HG02885 (cell line): Measurements from ENCODE around the gene APOA4.
"Not testable (repeated sequence)": the region's sequence is repeated elsewhere in the genome, so short reads cannot be mapped to it uniquely, and the experiment has no call there.

Experiments
- ATAC-seq: cut with Tn5 transposase; IDR thresholded peaks from one replicate; pipeline ENCODE4 v1.9.1; 2021; ENCODE audit warnings: mild to moderate bottlenecking; ENCODE audit not compliant: unreplicated experiment, poor library complexity

Gene APOA4

DNA sequence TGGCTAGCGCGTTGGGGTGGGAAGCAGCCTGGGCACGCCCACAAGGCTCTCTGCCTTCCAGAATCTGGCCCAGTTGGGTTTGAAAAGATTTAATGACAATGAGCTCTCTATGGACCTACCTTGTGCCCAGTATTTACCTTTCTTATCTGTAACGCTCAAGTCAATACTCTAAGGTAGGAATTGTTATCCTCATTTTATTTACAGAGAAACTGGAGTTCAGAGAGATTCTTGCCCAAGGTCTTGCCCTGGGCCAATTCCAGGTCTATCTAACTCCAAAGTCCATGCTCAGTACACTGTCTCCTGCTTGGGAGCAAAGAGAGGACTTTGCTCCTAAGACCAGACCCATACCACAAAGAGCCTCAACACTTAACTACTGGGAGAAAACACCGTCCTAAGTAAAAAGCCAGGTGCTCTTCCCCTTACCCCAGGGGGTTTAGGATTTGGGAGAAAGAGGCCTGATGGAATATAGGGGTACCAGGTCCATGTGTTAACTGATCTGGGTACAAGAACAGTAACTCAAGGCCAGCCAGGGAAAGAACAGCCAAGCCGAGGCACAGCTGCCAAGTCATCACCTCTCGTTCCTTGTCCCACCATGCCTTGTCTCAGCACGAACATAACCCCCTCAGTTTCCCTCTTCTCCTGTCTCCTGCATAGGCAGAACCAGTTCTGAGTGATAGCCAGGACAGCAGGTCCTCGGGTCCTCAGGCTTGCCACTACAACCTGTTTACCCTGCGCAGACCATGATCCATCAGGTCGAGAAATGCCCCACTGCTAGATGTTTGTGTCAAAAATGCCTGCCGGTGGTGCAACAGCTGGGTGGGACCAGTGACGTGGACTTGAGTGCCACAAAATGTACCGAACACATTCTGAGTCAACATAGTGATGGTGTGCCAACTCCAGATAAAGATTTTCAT is 14.6 kb downstream of the APOA4 start:
- ATAC-seq, result no peak

DNA sequence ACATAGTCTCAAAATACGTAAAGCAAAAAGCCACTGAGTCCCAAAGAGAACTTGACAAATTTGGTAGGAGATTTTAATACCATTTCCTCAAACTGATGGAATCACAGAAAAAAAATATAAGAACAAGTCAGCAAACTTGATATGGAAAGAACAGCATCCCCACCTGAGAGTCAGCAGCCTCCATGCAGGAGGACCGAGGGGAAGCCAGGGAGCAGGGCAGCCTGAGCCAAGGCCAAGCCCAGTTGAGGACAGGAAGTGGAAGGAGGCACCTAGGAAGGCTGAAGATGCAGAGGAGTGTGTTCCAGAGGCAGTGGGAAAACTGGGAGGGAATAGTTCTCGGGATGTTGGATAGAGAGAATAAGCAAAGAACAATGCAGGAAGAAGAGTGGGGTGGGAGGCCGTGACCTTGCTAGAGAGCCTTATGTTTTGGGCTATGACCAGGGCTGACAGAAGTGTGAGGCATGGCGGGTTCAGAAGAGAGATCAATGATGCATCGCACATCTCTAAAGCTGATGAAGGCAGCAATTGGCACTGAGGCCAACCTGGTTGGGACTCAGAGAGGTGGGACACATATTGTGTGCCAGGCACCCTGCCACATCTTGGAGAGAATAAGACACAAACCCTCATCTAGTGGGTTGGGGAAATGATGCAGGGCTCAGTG is 15.4 kb downstream of the APOA4 start:
- ATAC-seq, result no peak

DNA sequence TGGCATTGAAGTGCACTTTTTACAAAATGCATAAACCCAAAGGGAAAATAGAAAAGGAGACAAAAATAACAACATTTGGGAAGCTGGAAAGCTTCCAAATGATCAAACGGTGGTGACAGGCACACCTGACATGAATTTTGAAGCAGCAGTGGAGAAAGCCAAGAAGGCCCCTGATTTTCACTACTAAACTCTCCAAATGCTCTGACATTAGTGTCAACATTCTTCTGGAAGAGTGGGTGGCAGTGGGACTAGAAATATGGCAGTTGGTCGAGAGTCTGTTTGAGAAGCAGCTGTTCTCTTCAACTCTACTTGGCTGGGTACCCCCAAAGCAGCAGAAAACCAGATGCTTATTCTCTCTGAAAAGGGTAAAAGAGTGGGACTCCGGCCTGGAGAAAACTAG is 19.1 kb downstream of the APOA4 start:
- no peak for ATAC-seq

DNA sequence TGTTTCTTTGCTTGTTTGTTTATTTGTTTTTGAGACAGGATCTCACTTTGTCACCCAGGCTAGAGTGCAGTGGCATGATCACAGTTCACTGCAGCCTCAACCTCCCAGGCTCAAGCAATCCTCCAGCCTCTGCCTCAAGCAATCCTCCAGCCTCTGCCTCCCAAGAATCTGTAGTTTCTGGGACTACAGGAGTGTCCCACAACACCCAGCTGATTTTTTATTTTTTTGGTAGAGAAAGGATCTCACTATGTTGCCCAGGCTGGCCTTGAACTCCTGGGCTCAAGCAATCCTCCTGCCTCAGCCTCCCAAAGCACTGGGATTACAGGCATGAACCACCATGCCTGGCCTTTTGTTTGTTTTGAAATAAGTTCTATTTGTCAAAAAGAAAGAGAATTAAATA is 21.4 kb downstream of the APOA4 start:
- not testable (repeated sequence) for ATAC-seq

DNA sequence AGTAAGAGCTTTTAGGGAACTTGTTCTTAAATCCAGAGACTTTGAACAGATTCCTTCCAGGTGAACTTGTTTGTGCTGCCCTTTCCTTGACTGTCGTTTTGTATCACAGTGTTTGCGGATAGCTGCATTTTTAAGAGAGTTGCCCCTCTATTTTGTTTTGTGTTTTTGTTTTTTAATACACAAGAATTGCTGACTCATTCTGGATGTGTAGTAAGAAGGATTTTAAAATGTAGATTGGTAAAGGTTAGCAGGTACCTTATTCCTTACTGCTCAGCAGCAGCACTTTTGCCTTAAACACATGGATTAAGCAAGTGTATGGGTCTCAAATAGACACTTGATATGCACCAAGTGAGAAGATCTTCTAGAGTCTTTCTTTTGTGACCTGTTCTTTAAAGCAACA is 22.5 kb downstream of the APOA4 start:
- ATAC-seq, result no peak

DNA sequence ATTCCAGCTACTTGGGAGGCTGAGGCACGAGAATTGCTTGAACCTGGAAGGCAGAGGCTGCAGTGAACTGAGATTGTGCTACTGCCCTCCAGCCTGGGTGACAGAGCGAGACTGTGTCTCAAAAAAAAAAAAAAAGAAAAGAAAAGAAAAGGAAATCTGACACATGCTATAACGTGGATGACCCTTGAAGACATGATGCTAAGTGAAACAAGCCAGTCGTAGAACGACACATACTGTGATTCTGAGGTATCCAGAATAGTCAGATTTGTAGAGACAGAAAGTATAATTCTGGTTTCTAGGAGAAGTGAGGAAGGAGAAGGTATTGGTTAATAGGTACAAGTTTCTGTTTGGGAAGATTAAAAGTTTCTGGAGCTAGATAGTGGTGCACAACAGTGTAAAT is 24.7 kb downstream of the APOA4 start:
- no peak for ATAC-seq

DNA sequence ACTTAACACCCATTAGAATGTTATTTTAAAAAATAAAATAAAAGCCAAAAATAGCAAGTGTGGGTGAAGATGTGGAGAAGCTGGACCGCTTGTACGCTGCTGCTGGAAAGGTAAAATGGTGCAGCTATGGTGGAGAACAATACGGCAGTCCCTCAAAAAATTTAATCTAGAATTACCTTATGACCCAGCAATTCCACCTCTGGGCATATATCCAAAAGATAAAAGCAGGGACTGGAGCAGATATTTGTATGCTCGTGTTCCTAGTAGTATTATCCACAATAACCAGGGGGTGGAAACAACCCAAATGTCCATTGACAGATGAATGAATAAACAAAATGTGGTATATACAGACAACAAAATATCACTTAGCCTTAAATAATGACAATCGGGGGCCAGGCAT is 25.3 kb downstream of the APOA4 start:
- ATAC-seq, result no peak

DNA sequence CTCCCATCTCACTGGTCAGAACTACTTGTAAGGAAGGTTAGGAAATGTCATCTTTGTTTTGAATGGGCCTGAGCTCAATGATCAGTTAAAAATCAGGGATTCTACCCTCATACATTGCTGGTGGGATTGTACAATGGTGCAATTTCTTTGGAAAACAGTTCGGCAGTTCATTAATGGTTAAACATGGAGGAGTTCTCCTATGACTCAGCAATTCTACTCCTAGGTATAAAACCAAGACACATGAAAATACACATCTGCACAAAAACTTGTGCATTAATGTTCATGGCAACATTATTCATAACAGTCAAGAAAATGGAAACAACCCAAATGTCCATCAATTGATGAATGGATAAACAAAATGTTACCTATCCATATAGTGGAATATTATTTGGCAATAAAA is 26.6 kb downstream of the APOA4 start:
- ATAC-seq, result no peak

DNA sequence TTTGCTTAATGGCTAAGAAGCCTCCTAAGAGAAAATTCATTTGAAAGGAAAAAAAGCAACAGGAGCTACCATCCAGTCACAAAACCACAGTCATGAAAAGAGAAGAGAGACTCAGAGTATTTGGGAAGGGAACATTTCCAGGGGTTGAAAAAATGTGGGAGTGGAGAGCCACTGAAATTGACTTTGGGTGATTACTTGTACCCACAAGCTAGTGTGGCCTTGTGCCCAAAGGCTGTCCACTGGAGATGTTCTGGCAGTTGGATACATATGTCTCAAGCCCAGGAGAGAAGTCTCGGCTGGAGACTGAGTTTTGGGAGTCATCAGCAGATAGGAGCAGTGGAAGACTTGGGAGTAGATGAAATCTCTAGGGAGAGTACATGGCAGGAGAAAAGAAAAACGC is 28.3 kb downstream of the APOA4 start:
- ATAC-seq, result no peak

DNA sequence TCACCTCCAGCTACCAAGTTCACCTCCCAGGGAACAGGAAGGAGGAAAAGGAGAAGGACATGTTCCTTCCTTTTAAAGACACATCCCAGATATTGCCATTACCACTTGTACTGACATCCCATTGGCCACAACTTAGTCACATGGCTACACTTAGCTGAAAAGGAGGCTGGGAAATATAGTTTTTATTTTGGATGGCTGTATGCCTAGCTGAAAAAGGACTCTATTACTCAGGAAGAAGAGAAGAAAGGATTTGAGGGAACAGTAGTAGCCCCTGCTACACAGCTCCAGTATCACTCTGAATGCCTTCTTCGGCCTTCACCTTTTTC is 29.4 kb downstream of the APOA4 start:
- ATAC-seq, result no peak

DNA sequence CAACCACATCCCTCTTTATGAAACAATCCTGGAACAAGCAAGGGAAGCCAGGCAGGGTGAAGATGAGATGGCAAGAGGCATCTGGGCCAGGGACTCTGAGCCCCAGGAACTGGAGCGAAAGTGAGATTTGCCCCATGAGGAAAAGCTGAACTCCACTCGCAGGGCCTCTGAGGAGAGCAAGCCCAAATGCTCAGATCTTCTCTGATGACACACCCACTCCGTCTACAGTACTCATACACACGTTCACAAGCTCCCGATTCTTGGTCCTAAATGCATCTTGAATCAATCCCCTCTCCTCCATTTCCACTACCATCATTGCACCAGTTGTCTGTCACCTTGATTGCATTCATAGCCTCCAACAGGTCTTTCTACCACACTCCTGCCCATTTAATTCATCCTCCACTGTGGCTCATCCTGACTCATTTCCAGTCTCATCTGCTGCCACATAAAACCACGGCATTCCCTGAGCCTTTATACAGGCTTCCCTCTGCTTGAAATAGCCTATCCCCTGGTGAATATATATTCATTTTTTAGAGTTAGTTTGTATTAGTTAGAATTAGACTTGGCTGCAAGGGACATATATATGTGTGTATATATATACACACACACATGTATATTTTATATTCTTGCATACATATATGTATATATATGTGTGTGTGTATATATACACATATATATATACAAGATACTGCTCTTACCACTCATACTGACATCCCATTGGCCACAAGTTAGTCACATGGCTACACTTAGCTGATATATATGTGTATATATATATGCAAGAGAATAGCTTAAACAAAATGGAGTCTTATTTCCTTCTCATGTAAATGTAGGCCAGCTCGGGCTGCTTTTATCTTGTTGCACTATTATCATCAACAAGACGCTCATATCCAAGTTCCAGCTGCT is 30.0 kb downstream of the APOA4 start:
- no peak for ATAC-seq

DNA sequence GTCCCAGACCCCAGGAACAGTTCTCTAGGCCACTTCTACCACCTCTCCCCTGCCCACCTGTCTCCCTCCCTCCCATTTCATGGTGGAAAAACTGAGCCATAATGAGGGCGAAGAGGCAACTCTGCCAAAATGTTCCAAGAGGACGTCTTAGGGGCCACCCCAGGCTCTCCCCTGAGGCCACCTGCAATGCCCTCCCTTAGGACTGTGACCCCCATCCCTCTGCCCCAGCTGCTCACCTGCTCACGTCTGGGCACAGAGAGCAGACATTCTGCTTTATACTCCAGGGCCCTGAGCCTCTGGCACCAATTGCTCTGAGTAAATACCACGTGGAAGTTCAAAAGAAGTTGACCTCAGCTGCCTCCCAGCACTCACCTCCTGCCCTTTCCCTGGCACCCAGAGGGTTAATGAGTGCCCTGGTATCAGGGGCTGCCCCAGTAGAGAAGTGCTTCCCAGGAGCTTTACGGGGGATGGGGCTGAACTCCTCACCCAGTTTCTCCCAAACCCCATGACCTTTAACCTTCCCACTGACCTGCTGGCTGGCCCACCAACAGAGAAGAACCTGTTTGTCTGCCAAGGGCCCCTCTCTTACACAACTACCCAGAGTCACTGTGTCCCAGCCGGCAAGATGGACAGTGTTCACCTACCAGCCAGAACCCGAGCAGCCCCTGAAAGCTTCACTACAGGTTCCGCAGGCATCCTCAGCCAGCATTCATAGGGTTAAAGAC is 30.8 kb downstream of the APOA4 start:
- no peak for ATAC-seq

DNA sequence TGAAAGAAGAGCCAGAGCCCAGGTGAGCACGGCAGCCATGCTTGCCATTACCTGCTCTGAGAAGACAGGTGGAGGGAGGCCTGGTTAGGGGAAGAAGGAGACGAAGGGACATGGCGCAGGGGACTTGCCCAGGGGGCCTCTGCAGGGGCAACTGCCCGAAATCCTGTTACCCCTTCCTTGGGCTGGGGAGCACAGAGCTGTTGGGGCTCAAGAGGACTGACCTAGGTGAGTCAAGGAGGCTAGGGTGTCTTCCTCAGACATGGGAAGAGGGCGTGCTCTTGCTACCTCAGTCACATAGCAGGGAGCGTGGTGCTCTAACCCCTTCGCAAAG is 31.3 kb downstream of the APOA4 start, which contains the start of gene APOA5:
APOA5 (minus strand) TSS at position 67 of the 331 bp plus-strand sequence; CDS start at position 48, 19 bp downstream.
- no peak for ATAC-seq

DNA sequence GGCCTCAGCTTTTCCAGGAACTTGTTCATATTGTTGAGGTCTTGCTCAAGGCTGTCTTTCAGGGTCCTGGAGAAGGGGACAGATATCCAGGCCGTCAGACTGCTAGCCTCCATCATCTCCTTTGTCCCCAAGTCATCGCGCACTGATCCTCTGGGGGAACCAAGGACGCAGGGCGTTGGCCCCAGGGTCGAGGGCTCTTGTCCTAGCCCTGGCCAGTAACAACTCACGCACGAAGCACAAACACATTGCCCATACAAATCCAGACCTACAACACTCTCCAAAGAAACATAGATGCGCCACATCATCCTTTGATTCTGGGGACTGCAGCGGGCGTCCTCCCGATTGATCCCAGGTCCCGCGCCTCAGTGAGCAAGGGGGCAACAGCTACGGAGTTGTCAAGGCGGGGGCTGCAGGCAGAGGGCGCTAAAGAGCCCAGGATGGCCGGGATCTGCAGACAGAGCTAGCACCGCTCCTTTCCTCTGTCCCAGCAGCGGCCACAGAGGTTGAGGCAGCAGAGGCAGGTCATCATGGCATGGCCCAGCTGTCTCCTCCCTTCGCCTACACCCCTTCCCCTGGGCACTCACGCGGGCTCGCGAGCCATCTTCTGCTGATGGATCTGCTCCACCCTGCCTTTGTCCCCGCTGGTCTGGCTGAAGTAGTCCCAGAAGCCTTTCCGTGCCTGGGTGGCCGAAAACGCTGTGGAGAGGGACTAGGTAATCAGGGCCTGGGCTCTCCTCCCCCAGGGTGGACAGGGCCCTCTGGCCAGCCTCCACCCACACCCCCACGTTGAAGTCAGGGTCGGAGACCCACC is 31.9 kb downstream of the APOA4 start:
- ATAC-seq, result peak; percentile 34

DNA sequence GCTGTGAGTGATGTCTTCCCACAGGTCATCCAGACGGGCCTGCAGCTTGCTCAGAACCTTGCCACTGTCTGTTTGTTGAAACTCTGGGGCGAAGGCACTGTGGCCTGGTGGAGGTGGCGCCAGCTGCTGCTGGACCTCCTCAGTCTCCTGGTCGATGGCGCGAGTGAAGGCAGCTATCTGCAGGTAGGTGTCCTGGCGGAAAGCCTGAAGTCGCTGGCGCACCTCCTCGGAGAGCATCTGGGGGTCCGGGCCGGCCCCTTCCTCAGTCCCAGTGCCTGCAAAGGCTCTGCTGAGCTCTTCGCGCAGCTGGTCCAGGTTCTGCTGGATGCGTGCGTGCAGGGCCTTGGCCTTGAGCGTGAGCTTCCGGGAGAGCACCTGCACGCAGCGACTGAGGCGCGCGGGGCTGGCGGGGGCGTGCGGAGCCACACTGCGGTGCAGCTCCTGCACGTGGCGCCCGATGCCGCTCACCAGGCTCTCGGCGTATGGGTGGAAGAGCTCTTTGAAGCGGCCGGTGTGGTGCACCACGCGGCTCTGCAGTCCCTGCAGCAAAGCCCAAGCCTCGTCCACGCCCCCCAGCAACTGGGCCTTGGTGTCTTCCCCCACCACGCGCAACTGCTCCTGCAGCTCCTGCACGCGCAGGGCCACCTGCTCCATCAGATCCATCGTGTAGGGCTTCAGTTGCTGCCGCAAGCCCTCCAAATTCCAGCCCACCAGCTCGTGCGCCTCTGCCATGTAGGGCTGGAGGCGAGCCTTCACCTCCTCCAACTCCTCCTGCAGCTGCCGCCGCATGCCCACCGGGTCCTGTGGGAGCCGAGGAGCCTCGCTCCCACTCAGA is 32.7 kb downstream of the APOA4 start:
- no peak for ATAC-seq

DNA sequence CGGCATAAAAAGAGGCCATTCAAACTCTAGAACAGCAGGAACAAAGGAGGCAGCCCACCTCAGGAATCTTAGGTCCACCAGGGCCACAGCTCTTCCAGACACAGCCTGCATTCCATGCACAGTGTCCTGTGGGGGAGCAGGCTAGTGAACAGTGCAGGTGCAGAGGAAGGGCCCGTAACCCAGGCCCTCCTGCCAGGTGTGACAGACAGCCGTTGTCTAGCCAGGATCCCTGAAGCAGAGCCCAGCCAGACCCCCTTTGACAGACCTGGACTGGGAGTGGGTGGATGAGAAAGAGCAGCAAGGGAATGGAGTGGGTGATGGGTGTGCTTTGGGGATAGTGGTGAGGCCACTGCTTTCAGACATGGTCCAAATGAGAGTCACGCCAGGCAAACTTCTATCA is 34.1 kb downstream of the APOA4 start:
- no peak for ATAC-seq

DNA sequence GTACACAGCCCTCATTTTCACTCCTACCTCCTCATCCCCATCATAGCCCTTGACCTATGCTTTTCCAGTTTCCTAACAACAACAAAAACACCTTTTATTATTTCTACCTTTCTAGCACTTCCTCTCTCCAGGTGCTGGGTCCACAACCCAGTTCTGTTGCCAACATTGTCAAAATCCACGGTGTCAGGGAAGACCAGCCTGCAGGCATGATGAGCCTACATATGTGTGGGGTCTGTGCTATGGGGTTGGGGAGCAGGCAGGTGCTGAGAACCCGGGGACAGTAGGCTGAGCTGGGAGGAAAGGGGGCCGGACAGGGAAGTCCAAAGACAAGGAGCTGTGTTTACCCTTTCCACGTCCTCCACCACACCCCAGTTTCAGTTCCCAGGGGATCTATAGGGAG is 34.6 kb downstream of the APOA4 start:
- ATAC-seq, result no peak

DNA sequence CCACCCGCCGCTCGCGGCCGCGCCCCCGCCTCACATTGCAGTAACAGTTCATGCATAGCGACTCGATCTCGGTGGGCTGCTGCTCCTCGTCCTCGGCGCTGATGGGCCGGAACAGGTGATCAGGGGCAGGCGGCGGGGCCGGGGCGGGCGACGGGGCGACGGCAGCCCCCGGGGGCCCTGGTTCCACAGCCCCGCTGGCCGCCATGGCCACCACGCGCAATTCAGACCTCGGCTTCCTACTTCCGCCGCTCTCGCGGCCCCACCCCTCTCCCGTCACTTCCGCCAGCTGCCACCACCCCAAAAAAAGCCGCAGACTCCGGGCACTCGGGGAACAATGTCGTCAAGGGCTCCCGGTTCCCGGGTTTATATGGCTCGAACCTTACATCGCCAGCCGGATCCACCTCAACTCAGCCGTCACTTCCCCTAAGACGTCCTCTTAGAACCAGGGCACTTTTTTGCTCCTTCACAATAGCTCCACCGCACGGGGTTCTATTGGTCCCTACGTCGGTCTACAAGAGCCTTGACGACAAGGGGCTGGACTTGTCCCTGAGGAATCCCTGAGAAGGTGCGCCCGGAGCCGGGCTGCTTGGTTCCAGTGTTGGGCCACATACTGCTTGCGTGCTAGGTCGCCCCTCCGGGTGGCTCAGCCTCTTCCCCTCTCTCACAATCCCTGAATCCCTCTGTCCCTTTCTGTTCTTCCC is 35.2 kb downstream of the APOA4 start, which contains the start of gene ZPR1:
ZPR1 (minus strand) TSS at position 238 of the 701 bp plus-strand sequence; CDS start at position 205, 33 bp downstream.
- peak; percentile 91 for ATAC-seq
